CD4-positive, alpha-beta T cell treated with Interleukin-6 at 100 ng/mL for 8 hours (primary cell): ENCODE measurements around the gene SLC38A10.
"Not testable (repeated sequence)": the region's sequence is repeated elsewhere in the genome, so short reads cannot be mapped to it uniquely, and the experiment has no call there.

Experiments used
- DNase-seq: peaks from one replicate; pipeline ENCODE4 v3.0.0-alpha.2; 2020; ENCODE audit warnings: mixed read lengths, low spot score

SLC38A10 gene

GRCh38 chr17:81230043-81230820 is 64.9 kb downstream of the SLC38A10 start:
- no peak for DNase-seq

- no peak for DNase-seq
Measured at GRCh38 chr17:81229666-81229920, 65.5 kb downstream of the SLC38A10 start.

- DNase-seq, result no peak
Measured at GRCh38 chr17:81228834-81229665, 66.1 kb downstream of the SLC38A10 start.

- no peak for DNase-seq
Measured at GRCh38 chr17:81228420-81228819, 66.7 kb downstream of the SLC38A10 start.

- DNase-seq, result not testable (repeated sequence)
Measured at GRCh38 chr17:81227630-81228029, 67.5 kb downstream of the SLC38A10 start.

GRCh38 chr17:81223762-81224130 is 71.4 kb downstream of the SLC38A10 start:
- DNase-seq, result no peak

GRCh38 chr17:81222906-81223761 is 72.0 kb downstream of the SLC38A10 start, which contains the start of gene CEP131:
Gene CEP131, minus strand, starts transcription at chr17:81222965. Its CDS starts 2,909 bp downstream, at chr17:81220056.
- DNase-seq, result peak; percentile 99

- no peak for DNase-seq
Measured at GRCh38 chr17:81222620-81222905, 72.5 kb downstream of the SLC38A10 start.

- no peak for DNase-seq
Measured at GRCh38 chr17:81221842-81222619, 73.1 kb downstream of the SLC38A10 start.

GRCh38 chr17:81221371-81221841 is 73.7 kb downstream of the SLC38A10 start:
- no peak for DNase-seq

GRCh38 chr17:81219476-81220180 is 75.5 kb downstream of the SLC38A10 start:
- DNase-seq, result no peak

- no peak for DNase-seq
Measured at GRCh38 chr17:81218991-81219390, 76.1 kb downstream of the SLC38A10 start.

GRCh38 chr17:81218459-81218858 is 76.6 kb downstream of the SLC38A10 start:
- no peak for DNase-seq

GRCh38 chr17:81217491-81217890 is 77.6 kb downstream of the SLC38A10 start:
- DNase-seq, result no peak

GRCh38 chr17:81213978-81214377 is 81.1 kb downstream of the SLC38A10 start:
- DNase-seq, result no peak

- no peak for DNase-seq
Measured at GRCh38 chr17:81212365-81212764, 82.7 kb downstream of the SLC38A10 start.

GRCh38 chr17:81210868-81211267 is 84.2 kb downstream of the SLC38A10 start:
- DNase-seq, result no peak

GRCh38 chr17:81210466-81210865 is 84.6 kb downstream of the SLC38A10 start:
- DNase-seq, result no peak

- DNase-seq, result no peak
Measured at GRCh38 chr17:81209141-81209540, 86.0 kb downstream of the SLC38A10 start.

- no peak for DNase-seq
Measured at GRCh38 chr17:81208651-81209050, 86.5 kb downstream of the SLC38A10 start.
